Osteoblast (primary cell): ENCODE measurements around the gene SORCS3. TPM values are rescaled to one million over a fixed set of nuclear protein-coding genes. Genes with fewer than 3 reads are reported as not detected.

Experiments used
- DNase-seq: peaks from one replicate; pipeline ENCODE4 v3.0.0; 2011; ENCODE audit warnings: low spot score, mixed read lengths; ENCODE audit not compliant: insufficient read length; ENCODE audit errors: missing footprints
- H2AFZ ChIP-seq: 2 replicates; pipeline ENCODE4 v1.6.0; 2011; ENCODE audit warnings: mild to moderate bottlenecking, low read length
- H3K27ac ChIP-seq: 2 replicates; pipeline ENCODE4 v1.5.1; 2011; ENCODE audit warnings: mild to moderate bottlenecking, low read depth, low read length, moderate library complexity
- H3K27me3 ChIP-seq: 2 replicates; pipeline ENCODE4 v1.6.0; 2012; ENCODE audit warnings: mild to moderate bottlenecking, control low read depth, inconsistent platforms, low read length, moderate library complexity; ENCODE audit not compliant: insufficient read depth
- H3K36me3 ChIP-seq: 2 replicates; pipeline ENCODE4 v1.5.1; 2011; ENCODE audit warnings: mild to moderate bottlenecking, low read length, control low read depth, moderate library complexity; ENCODE audit not compliant: insufficient read depth
- H3K4me1 ChIP-seq: 2 replicates; pipeline ENCODE4 v1.5.1; 2011; ENCODE audit warnings: mild to moderate bottlenecking, low read length, control low read depth, moderate library complexity; ENCODE audit not compliant: insufficient read depth
- H3K4me2 ChIP-seq: 2 replicates; pipeline ENCODE4 v1.6.0; 2011; ENCODE audit warnings: mild to moderate bottlenecking, low read length; ENCODE audit not compliant: insufficient read depth
- H3K4me3 ChIP-seq: fragments of 200-600 bp; sonication (generic); 3 replicates; pipeline ENCODE4 v1.5.1; 2012; ENCODE audit warnings: mild to moderate bottlenecking, low read length, inconsistent platforms; ENCODE audit not compliant: insufficient read depth
- H3K79me2 ChIP-seq: 2 replicates; pipeline ENCODE4 v1.6.0; 2012; ENCODE audit warnings: mild to moderate bottlenecking, low read length, control low read depth, inconsistent platforms; ENCODE audit not compliant: insufficient read depth
- H3K9me3 ChIP-seq: 2 replicates; pipeline ENCODE4 v1.5.1; 2011; ENCODE audit warnings: low read depth, low read length, control low read depth
- H4K20me1 ChIP-seq: 2 replicates; pipeline ENCODE4 v1.6.0; 2012; ENCODE audit warnings: mild to moderate bottlenecking, low read length, control low read depth; ENCODE audit not compliant: insufficient read depth
- total RNA-seq: library from RNA; depleted of rRNA; stranded (reverse); fragments of >200 nt; gene quantifications from 2 replicates; pipeline ENCODE4 v1.2.3, GENCODE V29; 2012
- TF ChIP-seq, protein P1 (sequence below): IDR thresholded peaks from 2 replicates; pipeline ENCODE4 v1.5.1; 2011; ENCODE audit warnings: mild to moderate bottlenecking, low read depth, low read length, moderate library complexity; ENCODE audit errors: extremely low read depth

SORCS3 gene
- total RNA-seq, 1 donor, result not detected

DNA sequence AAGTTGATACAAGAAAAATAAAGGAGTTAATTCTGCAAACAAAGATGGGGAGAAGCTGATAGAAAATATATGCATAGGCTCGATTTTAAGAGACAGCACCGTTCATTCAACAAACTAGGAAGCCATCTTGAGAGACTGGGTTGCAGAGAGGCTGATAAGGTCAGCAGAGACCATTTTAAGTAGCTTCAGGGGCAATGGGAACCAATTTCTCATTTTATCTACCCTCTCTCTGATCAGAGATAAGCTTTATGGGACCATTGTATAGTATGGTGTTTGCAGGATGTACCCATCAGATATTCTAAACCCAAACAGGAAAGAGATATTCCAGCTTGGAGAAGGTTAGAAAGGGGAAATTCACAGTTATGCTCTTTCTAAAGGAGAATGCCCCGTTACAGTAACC lies 499.5 kb downstream of the SORCS3 start:
- DNase-seq, result no peak

DNA sequence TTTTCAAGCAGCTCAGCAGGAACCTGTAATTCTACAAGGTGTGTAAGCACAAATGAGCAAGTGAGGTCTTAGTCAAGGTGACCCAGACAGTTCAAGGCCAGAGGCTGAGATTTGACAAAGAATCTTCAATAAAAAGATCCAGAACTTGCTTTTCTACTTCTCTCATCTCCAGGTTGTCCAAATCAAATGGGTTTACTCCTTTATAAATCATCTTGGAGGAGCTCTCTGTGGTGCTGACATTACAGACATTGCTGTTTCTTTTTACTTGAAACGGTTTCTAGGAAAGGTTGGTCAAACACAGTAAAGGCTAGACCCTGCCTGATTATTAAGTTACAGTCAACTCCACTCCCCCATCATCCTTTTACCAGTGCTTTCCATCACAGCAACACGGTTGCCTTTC lies 504.6 kb downstream of the SORCS3 start:
- H3K4me2 ChIP-seq, result no peak overlapping the region
- DNase-seq, result no peak
- no peaks in the 10 kb centered on the region for H3K27me3 ChIP-seq
- H3K36me3 ChIP-seq, result no peaks in the 10 kb centered on the region
- H3K27ac ChIP-seq, result no peak overlapping the region
- TF ChIP-seq, protein P1, sequence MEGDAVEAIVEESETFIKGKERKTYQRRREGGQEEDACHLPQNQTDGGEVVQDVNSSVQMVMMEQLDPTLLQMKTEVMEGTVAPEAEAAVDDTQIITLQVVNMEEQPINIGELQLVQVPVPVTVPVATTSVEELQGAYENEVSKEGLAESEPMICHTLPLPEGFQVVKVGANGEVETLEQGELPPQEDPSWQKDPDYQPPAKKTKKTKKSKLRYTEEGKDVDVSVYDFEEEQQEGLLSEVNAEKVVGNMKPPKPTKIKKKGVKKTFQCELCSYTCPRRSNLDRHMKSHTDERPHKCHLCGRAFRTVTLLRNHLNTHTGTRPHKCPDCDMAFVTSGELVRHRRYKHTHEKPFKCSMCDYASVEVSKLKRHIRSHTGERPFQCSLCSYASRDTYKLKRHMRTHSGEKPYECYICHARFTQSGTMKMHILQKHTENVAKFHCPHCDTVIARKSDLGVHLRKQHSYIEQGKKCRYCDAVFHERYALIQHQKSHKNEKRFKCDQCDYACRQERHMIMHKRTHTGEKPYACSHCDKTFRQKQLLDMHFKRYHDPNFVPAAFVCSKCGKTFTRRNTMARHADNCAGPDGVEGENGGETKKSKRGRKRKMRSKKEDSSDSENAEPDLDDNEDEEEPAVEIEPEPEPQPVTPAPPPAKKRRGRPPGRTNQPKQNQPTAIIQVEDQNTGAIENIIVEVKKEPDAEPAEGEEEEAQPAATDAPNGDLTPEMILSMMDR, result no peak
- H3K4me1 ChIP-seq, result no peaks in the 10 kb centered on the region
- no peaks in the 10 kb centered on the region for H3K79me2 ChIP-seq
- H2AFZ ChIP-seq, result no peak overlapping the region
- no peaks in the 10 kb centered on the region for H4K20me1 ChIP-seq
- peaks cover 5% of the 10 kb centered on the region for H3K9me3 ChIP-seq
- no peak overlapping the region for H3K4me3 ChIP-seq

More for the DNA sequence above, 499.5 kb downstream of the SORCS3 start:
- TF ChIP-seq, protein P1, result no peak
- Histone ChIP-seq H3K4me2 (no peak overlapping the region), H3K4me1 (no peaks in the 10 kb centered on the region), H2AFZ (no peak overlapping the region), H3K79me2 (no peaks in the 10 kb centered on the region), H3K27me3 (no peaks in the 10 kb centered on the region), H3K9me3 (peaks cover 5% of the 10 kb centered on the region), H3K4me3 (no peak overlapping the region), H4K20me1 (no peaks in the 10 kb centered on the region), H3K27ac (no peak overlapping the region), H3K36me3 (no peaks in the 10 kb centered on the region)

DNA sequence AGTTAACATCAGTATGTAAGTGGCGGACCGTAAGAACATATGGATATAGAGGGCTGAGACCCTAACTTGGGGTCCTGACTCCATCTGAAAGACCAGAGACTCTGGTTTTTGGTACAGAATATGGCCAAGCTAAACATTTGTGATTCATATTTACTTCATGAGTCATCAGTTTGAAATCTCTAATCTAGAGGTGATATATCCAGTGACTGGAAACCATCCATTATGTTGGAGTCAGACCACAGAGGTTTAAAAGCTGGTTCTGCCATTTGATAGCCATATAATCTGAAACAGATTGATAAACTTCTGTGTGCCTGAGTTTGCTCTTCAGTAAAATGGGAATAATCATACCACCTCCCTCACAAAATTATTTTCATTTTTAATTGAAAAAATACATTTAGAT lies 505.3 kb downstream of the SORCS3 start:
- Histone ChIP-seq H3K4me2 (no peak overlapping the region), H3K79me2 (no peaks in the 10 kb centered on the region), H3K4me3 (no peak overlapping the region), H3K9me3 (peaks cover 4% of the 10 kb centered on the region), H3K36me3 (no peaks in the 10 kb centered on the region), H3K27me3 (no peaks in the 10 kb centered on the region), H4K20me1 (no peaks in the 10 kb centered on the region), H3K4me1 (no peaks in the 10 kb centered on the region), H3K27ac (no peak overlapping the region), H2AFZ (no peak overlapping the region)
- TF ChIP-seq, protein P1, result no peak
- DNase-seq, result no peak

DNA sequence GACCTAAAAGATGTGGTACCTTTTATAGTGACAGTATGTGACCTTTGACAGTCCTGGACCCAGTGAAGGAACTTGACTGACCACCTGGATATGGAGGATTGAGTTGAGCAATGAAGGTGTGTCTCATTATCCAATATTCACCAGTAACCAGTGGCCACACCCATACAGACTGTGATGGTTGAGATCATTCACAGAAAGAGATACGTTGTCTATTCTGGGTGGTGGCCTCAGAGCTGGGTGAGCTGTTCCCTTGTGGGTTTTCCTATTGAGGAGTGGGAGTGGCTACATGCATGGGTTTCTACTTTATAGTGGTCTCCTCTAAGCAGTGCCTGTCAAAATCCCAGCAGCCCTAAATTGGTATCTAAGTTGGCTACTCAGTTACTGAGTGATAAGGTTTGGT lies 507.4 kb downstream of the SORCS3 start:
- Histone ChIP-seq H3K79me2 (no peaks in the 10 kb centered on the region), H3K36me3 (no peaks in the 10 kb centered on the region), H3K27me3 (no peaks in the 10 kb centered on the region), H3K27ac (no peak overlapping the region), H3K4me1 (no peaks in the 10 kb centered on the region), H2AFZ (no peak overlapping the region), H3K9me3 (peaks cover 2% of the 10 kb centered on the region), H4K20me1 (no peaks in the 10 kb centered on the region), H3K4me3 (no peak overlapping the region), H3K4me2 (no peak overlapping the region)
- DNase-seq, result no peak
- TF ChIP-seq, protein P1, result no peak
